GM12892 (cell line): ENCODE measurements around the gene DUSP3. TPM values are rescaled to one million over a fixed set of nuclear protein-coding genes. Genes with fewer than 3 reads are reported as not detected.
A peak's percentile ranks its signal among the peaks of the same experiment; 100 is the strongest.

Experiments
- DNase-seq: peaks from one replicate; pipeline ENCODE4 v3.0.0; 2011; ENCODE audit not compliant: insufficient read length
- FAIRE-seq: peaks from 2 replicates; lab custom pipeline; 2011; peaks lifted over from hg19 to GRCh38; lab: Jason Lieb, UNC
- POLR2A ChIP-seq: IDR thresholded peaks from 2 replicates; pipeline ENCODE4 v1.6.1; 2011; ENCODE audit warnings: low read depth, low read length, control low read depth
- POLR2AphosphoS5 ChIP-seq: IDR thresholded peaks from 2 replicates; pipeline ENCODE4 v1.6.1; 2011; ENCODE audit warnings: low read depth, low read length, control low read depth
- TAF1 ChIP-seq: IDR thresholded peaks from 2 replicates; pipeline ENCODE4 v1.6.1; 2011; ENCODE audit warnings: low read depth, mild to moderate bottlenecking, control low read depth, low read length, borderline replicate concordance
- polyA plus RNA-seq: library from polyadenylated mRNA; unstranded; fragments of >200 nt; gene quantifications from one replicate; pipeline ENCODE4 v1.2.1, GENCODE V29; 2012; ENCODE audit warnings: missing spikeins, inconsistent platforms; ENCODE audit not compliant: missing spikeins

DUSP3 gene
- 10.9 TPM for polyA plus RNA-seq

DNA sequence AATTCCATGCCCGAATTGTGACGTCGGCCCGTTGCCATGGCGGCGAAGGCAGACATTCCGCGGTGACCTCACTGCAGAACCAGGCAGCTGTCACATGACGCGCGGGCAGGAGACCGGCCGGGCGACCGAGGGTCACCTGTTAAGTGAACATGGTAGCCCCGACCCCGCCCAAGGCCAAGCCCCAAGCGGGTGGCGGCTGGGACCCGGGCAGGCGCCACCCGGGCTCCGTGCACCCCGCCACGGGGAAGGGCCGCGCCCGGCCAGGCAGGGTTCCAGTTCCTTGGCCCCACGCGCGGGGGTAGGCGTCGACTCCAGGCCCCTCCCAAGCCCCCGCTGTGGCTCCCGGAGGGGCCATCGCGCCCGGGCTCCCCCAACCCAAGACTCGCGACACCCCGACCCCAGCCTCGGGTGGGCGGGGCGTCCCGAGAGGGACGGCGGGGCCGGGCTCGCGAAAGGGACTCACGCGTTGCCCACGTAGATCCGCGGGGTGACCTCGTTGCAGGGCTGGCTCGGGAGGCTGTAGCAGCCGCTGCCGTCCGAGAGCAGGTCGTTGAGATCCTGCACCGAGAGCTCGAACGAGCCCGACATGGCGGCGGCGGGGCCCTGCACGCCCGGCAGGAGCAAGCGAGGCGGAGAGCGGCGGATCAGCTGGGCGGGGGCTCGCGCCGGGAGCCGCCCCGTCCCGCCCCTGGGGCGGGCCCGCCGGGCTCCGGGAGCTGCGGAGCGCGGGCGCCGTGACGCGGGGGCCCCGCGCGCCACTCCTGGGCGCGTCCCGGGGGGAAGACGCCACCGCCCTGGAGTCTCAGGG, at the start of gene DUSP3:
DUSP3 (minus strand) TSS at position 641 of the 808 bp plus-strand sequence; CDS start at position 588, 53 bp downstream.
- TF ChIP-seq POLR2AphosphoS5 (0 out of 2 replicates have a peak, but pooled peaks have one; percentile 46), POLR2A (peak; percentile 74; the same call in 1 of the 2 replicates), TAF1 (no peak)
- FAIRE-seq (peak; percentile 85), DNase-seq (peak; percentile 89)

DNA sequence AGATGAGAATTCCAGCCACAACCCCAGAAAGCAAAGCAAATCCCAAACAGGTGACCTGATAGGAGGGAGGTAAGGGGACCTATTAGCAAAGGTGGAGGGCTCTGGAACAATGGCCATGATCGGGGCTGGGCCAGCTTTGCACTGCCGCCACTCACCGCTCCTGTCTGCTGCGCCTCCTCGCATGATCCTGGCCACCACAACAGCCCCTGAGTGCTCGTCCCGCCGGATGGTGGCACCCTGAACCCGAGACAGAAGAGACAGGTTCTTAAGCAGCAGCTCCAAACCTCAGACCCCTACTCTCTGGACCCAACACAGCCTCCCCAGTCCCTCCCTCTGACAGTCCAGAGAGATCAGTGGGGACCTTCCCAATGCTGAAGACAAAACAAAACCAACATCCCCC, 48.8 kb upstream of the DUSP3 start:
- TF ChIP-seq TAF1, result no peak
- no peak for TF ChIP-seq POLR2A
- no peak for TF ChIP-seq POLR2AphosphoS5
- DNase-seq (no peak), FAIRE-seq (no peak)

DNA sequence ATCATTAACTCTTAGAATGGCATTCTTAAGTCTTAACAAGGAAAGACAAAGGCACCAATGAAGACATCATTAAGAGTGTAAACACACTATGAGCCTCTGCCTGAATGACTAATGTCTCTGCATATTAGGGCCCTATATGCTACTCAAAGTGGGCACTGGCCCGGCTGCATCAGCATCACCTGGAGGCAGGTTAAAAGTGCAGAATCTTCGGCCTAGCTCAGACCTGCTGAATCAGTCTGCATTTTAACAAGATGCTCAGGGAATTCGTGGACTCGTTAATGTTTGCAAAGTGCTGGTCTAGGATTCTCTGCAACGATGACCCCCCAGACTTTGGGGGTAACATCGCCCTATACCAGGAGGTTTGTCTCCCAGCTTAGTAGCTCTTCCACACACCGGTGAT, 47.4 kb upstream of the DUSP3 start:
- DNase-seq (no peak), FAIRE-seq (no peak)
- TF ChIP-seq TAF1 (no peak), POLR2AphosphoS5 (no peak), POLR2A (no peak)

DNA sequence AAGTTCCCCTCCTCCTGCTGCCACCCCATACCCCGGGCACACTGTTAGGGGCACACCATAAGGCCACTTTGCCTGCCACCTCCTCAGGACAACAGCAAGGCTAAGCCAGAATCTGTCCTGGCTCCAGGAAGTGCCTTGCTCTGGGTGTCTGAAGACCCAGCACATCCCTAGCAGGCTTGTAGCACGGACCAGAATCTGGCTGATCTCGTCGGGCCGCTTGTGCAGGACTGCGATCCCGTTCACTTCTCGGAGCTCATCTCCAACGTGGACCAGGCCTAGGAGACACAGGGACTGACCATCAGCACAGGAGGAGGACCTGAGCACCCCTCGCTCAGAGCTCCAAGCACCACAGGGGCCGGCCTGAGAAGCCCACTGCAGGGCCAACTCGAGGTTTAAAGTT, 46.8 kb upstream of the DUSP3 start:
- no peak for TF ChIP-seq POLR2A
- TF ChIP-seq POLR2AphosphoS5, result no peak
- FAIRE-seq (no peak), DNase-seq (no peak)

DNA sequence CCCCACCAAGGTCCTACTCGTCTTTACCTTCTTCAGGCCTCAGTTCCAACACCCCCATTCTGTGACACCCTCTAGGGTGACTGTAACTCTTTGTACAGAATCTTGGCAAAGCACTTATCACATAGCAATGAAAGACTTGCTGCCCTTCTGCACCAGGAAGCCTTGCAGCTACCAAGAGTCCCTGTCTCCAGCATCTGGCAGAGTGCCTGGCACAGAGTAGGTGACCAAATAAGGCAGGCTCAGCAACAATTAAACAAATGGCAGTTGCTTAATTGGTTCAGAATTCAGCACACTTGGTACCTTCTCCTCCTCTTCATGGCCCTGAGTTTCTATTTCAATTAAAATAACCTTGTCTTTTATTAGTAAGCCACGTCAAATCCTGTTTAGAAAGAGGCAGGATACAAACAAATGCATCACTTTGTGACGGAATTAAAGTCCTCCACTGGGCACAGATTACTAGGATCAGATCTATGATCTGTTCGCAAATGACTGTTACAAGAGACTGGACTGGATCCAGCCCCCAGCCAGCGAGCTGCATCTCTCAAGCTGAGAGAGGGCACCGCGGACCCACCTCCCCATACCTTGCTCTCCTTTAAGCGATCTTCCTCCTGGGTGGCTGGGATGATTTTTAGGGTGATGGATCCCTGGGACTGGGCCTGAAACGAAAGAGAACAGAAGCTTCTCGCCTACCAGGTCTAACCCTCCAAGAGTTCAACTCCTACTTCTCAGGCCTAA, 44.7 kb upstream of the DUSP3 start:
- TF ChIP-seq TAF1 (no peak), POLR2AphosphoS5 (no peak), POLR2A (no peak)
- DNase-seq, result no peak

DNA sequence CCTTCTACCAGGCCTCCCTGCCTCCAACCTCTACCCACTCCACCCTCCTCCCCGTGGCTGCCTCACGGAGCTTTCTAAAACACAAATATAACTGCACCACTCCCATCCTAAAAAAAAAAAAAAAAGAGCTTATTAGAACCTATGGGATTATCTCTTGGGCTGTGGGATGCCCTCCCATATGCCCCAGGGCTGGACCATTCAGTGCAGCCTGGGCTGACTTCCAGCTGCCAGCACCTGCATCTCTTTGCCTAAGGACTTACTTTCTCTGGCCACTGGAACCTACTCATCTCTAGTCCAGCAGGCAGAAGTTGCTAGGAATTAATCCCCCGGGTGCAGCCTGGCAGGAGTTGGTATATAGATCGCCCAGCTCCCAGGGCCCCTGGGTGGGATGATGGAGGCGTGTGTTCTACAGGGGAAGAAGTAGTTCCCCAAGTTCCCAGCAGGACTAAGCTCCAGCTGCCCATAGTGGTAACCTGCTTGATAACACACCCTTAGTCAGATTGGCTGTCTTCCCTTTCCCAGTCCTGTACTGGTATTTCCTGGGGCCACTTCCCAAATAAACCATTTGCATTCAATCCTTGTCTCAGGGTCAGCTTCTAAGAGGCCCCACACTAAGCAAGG, 43.9 kb upstream of the DUSP3 start:
- no peak for FAIRE-seq
- no peak for DNase-seq

More for the DNA sequence above, 44.7 kb upstream of the DUSP3 start:
- no peak for FAIRE-seq

DNA sequence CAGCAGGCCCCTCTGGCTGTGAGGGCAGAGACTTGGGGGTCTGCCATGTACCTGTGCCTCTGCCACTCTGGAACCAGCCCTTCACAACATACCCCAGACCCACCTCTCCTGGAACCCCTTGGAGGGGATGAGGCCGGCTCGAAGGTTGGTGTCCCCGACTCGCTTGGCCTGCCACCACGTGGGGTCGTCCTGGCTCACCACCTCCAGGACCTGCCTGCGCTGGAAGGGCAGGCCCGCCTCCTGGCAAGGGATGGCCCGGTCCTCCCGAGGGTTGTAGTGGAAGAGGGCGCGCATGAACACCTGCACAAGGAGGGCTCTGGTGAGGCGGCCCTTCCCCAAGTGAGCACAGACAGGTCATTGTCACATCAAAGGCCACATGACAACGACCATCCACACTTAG, 42.0 kb upstream of the DUSP3 start:
- FAIRE-seq (no peak), DNase-seq (no peak)
- TF ChIP-seq POLR2A (no peak), POLR2AphosphoS5 (no peak), TAF1 (no peak)

More for the DNA sequence above, 43.9 kb upstream of the DUSP3 start:
- no peak for TF ChIP-seq POLR2A
- TF ChIP-seq POLR2AphosphoS5, result no peak
- TF ChIP-seq TAF1, result no peak

DNA sequence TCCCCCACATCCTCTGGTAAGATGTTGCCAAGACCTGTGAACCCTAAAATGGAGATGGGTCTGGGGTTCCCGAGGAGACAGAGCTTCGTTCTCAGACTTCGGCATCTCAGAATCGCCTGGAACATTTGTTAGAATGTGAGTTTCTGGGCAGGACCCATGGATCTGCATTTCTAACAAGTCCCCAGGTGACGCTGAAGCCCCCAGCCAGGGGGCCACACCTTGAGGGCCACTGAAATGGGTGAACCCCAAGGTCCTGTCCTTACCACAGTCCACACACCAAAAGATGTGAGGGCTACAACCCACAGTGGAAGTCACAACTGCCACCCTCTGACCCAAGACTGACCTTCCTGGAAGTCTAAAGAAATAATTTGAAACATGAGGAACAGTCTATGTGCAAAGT, 40.2 kb upstream of the DUSP3 start:
- no peak for FAIRE-seq
- TF ChIP-seq POLR2A (no peak), POLR2AphosphoS5 (no peak), TAF1 (no peak)
- no peak for DNase-seq

DNA sequence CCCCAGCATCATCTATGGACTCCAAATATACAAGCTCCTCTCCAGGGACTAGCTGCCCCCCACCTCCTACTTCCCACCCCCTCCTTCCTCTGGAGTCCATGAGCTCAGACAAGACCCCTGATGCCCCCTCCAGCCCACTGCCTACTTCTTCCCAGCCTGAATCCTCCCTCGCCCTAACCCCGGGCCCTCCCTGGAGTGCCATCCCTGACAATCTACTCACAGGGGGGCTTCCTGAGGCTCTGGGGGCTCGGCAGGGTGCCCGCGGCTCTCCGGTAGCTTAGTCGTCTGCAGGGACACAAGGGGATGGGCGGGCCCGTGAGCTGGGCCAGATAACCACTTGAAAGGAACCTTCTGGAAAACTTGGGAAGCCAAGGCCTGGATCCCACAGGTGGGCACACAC, 39.0 kb upstream of the DUSP3 start:
- FAIRE-seq (no peak), DNase-seq (no peak)
- no peak for TF ChIP-seq POLR2AphosphoS5
- TF ChIP-seq POLR2A, result no peak
- no peak for TF ChIP-seq TAF1

DNA sequence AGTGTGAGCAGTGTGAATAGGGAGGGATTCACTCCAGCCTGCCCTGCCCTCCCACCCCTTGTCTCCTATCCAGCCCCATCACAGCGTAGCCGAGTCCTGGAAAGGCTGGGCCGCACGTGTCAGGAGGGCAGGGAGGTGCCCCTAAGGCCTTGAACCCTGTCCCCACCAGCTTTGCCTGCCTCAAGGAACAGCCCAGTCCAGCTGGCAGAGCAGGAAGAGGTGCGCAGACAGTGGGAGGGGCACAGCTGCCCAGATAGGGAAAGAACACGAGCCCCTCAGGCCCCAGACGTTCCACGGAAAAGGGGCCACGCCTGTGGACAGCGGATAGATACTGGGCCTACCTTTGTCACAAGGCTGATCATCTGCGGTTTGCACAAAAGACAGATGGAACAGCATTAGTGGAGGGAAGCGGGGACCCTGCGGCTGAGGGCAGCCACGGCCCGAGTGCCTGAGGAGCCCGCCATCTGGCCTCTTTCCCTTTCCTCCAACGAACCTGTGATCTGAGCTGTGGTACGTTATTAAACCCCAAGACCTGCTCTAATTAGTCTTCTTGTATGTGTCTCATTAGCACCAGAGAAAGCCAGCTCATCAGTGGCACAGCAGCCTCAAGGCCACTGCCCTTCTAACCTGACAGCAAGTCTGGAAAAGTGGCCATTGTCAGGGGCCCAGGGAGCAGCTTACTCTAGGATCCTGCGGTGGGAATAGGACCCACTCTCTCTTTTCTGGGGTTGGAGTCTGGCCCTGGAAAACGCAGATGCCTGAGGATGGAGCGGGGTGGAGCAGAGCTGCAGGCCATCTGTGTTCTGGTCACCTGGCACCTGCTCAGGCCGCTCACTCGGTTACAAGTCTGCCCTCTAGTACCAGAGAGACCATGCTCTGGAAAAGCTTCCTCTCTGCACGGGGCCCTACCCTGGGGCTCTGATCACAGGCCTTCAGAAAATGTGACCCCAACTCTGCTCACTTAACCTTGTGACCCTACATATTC, 37.9 kb upstream of the DUSP3 start:
- FAIRE-seq, result no peak

More for the DNA sequence above, 37.9 kb upstream of the DUSP3 start:
- TF ChIP-seq POLR2A, result no peak
- TF ChIP-seq POLR2AphosphoS5, result no peak
- no peak for TF ChIP-seq TAF1
- DNase-seq, result no peak
